GM21528 (cell line): Measurements from ENCODE around the gene RGS5.

Source experiments
- ATAC-seq: cut with Tn5 transposase; IDR thresholded peaks from one replicate; pipeline ENCODE4 v1.9.1; 2021; ENCODE audit warnings: mild to moderate bottlenecking, moderate library complexity; ENCODE audit not compliant: unreplicated experiment, low FRiP score

RGS5 gene

GRCh38 chr1:163148911-163149310 lies 53.8 kb downstream of the RGS5 start:
- ATAC-seq: no peak

- no peak for ATAC-seq
These were observed 55.7 kb downstream of the RGS5 start for GRCh38 chr1:163147019-163147418.

- no peak for ATAC-seq
These were observed 57.3 kb downstream of the RGS5 start for GRCh38 chr1:163145435-163145834.

- no peak for ATAC-seq
These were observed 58.3 kb downstream of the RGS5 start for GRCh38 chr1:163144418-163144817.

GRCh38 chr1:163142152-163142551 lies 60.6 kb downstream of the RGS5 start:
- ATAC-seq: no peak

- no peak for ATAC-seq
These were observed 61.2 kb downstream of the RGS5 start for GRCh38 chr1:163141556-163141955.

GRCh38 chr1:163137556-163138265 lies 65.0 kb downstream of the RGS5 start:
- ATAC-seq: no peak

GRCh38 chr1:163131981-163132380 lies 70.7 kb downstream of the RGS5 start:
- no peak for ATAC-seq

- no peak for ATAC-seq
These were observed 72.4 kb downstream of the RGS5 start for GRCh38 chr1:163130225-163130856.

- no peak for ATAC-seq
These were observed 74.4 kb downstream of the RGS5 start for GRCh38 chr1:163128282-163128681.

- no peak for ATAC-seq
These were observed 77.9 kb downstream of the RGS5 start for GRCh38 chr1:163124812-163125211.

- no peak for ATAC-seq
These were observed 82.3 kb downstream of the RGS5 start for GRCh38 chr1:163120372-163120771.

GRCh38 chr1:163119707-163120106 lies 83.0 kb downstream of the RGS5 start:
- ATAC-seq: no peak

GRCh38 chr1:163115887-163116286 lies 86.8 kb downstream of the RGS5 start:
- ATAC-seq: no peak

GRCh38 chr1:163107655-163108054 lies 95.1 kb downstream of the RGS5 start:
- ATAC-seq: no peak

GRCh38 chr1:163106364-163106987 lies 96.2 kb downstream of the RGS5 start:
- no peak for ATAC-seq

GRCh38 chr1:163104385-163105099 lies 98.2 kb downstream of the RGS5 start:
- no peak for ATAC-seq

- no peak for ATAC-seq
These were observed 100.1 kb downstream of the RGS5 start for GRCh38 chr1:163102590-163102989.

- ATAC-seq: no peak
These were observed 107.5 kb downstream of the RGS5 start for GRCh38 chr1:163095213-163095612.

GRCh38 chr1:163094589-163094988 lies 108.1 kb downstream of the RGS5 start:
- ATAC-seq: no peak

- ATAC-seq: no peak
These were observed 108.5 kb downstream of the RGS5 start for GRCh38 chr1:163094182-163094581.
